HL-60 (cell line): ENCODE data around the gene GRK1.

ENCODE experiments used
- DNase-seq, 2 experiments: peaks; one replicate each; pipeline ENCODE4 v3.0.0-alpha.2; 2010 to 2020; ENCODE audit warnings: low read depth in 1 of 2, low spot score in 1 of 2
- H3K27ac ChIP-seq: fragments of 250-450 bp; sonication (Bioruptor Pico); replicated peaks from 2 replicates; pipeline ENCODE4 v1.5.1; 2020; ENCODE audit warnings: mild to moderate bottlenecking, moderate library complexity
- H3K27me3 ChIP-seq: fragments of 250-450 bp; sonication (Bioruptor Pico); 2 replicates; pipeline ENCODE4 v1.5.1; 2021; ENCODE audit warnings: mild to moderate bottlenecking, moderate library complexity; ENCODE audit not compliant: insufficient read depth, poor library complexity, severe bottlenecking
- H3K4me3 ChIP-seq: replicated peaks from 2 replicates; pipeline ENCODE4 v1.5.1; 2011; ENCODE audit warnings: mild to moderate bottlenecking, control low read depth, low read length; ENCODE audit not compliant: insufficient read depth
- CTCF ChIP-seq: IDR thresholded peaks from one replicate; pipeline ENCODE4 v1.5.1; 2011; ENCODE audit warnings: low read length, control low read depth, inconsistent platforms; ENCODE audit not compliant: insufficient read depth
- GABPA ChIP-seq: IDR thresholded peaks from 2 replicates; pipeline ENCODE4 v1.6.1; 2012; ENCODE audit warnings: low read depth
- POLR2AphosphoS5 ChIP-seq: IDR thresholded peaks from 2 replicates; pipeline ENCODE4 v1.6.1; 2012; ENCODE audit warnings: low read depth
- REST ChIP-seq: IDR thresholded peaks from 2 replicates; pipeline ENCODE4 v1.6.1; 2012; ENCODE audit warnings: low read depth; ENCODE audit not compliant: insufficient replicate concordance
- SPI1 ChIP-seq: IDR thresholded peaks from 2 replicates; pipeline ENCODE4 v1.6.1; 2012; ENCODE audit warnings: low read depth, mild to moderate bottlenecking, borderline replicate concordance

The GRK1 gene

DNA sequence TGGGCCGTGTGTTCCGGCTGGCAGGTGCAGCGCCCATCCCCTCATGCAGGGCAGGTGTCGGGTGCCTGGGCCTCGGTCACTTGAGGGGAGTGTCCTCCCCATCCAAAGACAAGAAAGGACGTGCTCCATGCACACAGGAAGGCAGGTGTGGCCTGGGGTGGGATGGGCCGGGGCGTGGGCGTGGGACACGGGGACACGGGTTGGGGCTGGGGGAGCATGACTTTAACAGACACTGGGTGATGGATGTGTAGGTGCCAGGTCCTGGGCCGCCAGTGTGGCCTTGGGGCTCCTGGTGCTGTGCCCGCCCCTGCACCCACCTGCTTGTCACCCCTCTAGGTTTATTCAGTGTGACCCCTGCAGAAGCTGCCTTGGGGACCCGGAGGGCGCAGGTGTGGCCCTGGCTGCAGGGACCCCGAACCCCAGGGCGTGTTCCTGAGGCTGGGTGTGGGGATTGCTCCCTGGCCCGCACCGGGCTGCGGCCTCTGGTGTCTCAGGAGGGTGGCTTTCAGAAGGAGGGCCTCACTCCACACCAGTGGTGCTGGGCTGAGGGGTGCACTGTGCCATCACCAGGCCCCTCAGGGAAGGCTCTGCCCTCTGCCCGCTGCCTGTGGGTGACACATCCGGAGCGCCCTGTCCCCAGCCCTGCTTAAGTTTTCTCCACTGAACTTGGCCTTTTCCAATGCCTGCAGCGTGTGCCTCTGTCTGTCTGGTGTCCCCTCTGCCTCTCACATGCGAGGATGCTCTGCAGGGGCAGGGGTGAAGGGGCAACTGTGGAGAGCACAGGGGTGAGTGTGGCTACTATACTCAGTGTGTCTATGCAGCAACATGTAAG lies 97.2 kb downstream of the GRK1 start:
- no peak for DNase-seq
- no peak overlapping the region for H3K27ac ChIP-seq
- no peaks in the 10 kb centered on the region for H3K27me3 ChIP-seq
- no peak for TF ChIP-seq SPI1
- no peak for TF ChIP-seq REST
- TF ChIP-seq GABPA, result no peak
- no peak for TF ChIP-seq CTCF
- no peak for TF ChIP-seq POLR2AphosphoS5
- no peak overlapping the region for H3K4me3 ChIP-seq

DNA sequence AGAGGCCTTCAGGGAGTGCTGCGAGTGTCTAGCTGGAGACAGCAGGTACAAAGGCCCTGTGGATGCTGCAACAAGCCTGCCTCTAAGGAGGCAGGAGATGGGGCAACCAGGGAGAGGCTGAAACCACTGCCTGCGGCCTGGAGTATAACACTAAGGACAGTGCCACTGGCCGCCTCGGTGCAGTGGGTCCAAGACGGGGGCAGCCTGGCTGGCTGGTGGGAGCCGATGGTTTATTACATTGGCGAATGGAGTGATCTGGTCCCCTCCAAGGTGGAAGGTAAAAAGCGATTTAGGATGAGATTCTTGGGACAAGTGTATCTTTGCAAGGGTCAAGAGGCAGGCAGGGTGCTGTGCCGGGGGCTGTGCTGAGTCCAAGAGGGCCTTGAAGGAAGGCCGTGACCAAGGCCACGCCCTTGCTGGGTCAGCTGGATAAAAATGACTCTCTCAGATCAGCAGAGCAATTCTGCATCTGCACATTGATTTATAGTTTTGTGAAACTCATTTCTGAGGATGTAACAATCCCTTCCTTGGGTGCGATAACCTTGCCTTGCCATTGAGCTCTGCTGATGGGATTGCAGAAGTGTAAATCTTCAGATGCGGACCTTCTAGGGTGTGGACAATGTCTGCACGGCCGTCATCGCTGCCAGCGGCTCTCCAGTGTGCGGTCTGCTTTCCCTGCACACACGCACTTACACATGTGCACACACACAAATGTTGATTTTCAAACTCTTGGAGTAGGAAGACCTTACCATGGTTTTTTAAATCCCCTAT lies 98.0 kb downstream of the GRK1 start:
- Histone ChIP-seq H3K4me3 (no peak overlapping the region), H3K27ac (no peak overlapping the region), H3K27me3 (no peaks in the 10 kb centered on the region)
- DNase-seq, result no peak
- TF ChIP-seq GABPA, result no peak
- no peak for TF ChIP-seq REST
- no peak for TF ChIP-seq CTCF
- TF ChIP-seq SPI1, result no peak
- TF ChIP-seq POLR2AphosphoS5, result no peak

- Histone ChIP-seq H3K27me3 (no peaks in the 10 kb centered on the region), H3K27ac (no peak overlapping the region), H3K4me3 (no peak overlapping the region)
- TF ChIP-seq SPI1 (no peak), REST (no peak), GABPA (no peak), POLR2AphosphoS5 (no peak)
- no peak for DNase-seq
These were observed 98.5 kb downstream of the GRK1 start for GRCh38 chr13:113765564-113765910.
